Naive thymus-derived CD8-positive, alpha-beta T cell (primary cell): Measurements from ENCODE around the gene TIMM23. TPM values are rescaled to one million over a fixed set of nuclear protein-coding genes. Genes with fewer than 3 reads are reported as not detected.
A peak's percentile ranks its signal among the peaks of the same experiment; 100 is the strongest.
"Not testable (repeated sequence)": the region's sequence is repeated elsewhere in the genome, so short reads cannot be mapped to it uniquely, and the experiment has no call there.

ENCODE experiments used
- ATAC-seq, 2 donors: fragments of 150-1000 bp; cut with Tn5 transposase in 1 of 2; sonication (Bioruptor Pico), chemical (Tn5 transposase) in 1 of 2; 1 replicate in 1 of 2; 2 replicates in 1 of 2; pipeline ENCODE4 v1.10.0; 2021; ENCODE audit warnings: mild to moderate bottlenecking in 2 of 2, moderate library complexity in 2 of 2
- POLR2A ChIA-PET: fragments of 350-600 bp; sonication (Branson Sonifier 250); formaldehyde crosslinking; loops from one replicate; lab custom pipeline; 2021; ENCODE audit warnings: antibody characterized with exemption; lab: Charles Lee
- DNase-seq, 10 donors: peaks; one replicate each; pipeline versions ENCODE4 v3.0.0 to v3.0.0-alpha.2; 2020 to 2022
- H3K27ac Mint-ChIP-seq, 10 donors: one replicate each; pipeline ENCODE4 v1.8.0; 2020 to 2022; ENCODE audit warnings: mild to moderate bottlenecking in 10 of 10, mixed read lengths in 10 of 10, moderate library complexity in 4 of 10, inconsistent platforms in 1 of 10
- H3K27me3 Mint-ChIP-seq, 5 donors: one replicate each; pipeline ENCODE4 v1.8.0; 2021 to 2022; ENCODE audit warnings: mixed read lengths in 5 of 5
- H3K36me3 Mint-ChIP-seq, 3 donors: one replicate each; pipeline ENCODE4 v1.8.0; 2020 to 2022; ENCODE audit warnings: mixed read lengths in 3 of 3, mild to moderate bottlenecking in 2 of 3, inconsistent platforms in 1 of 3
- H3K4me1 Mint-ChIP-seq, 4 donors: one replicate each; pipeline ENCODE4 v1.8.0; 2021 to 2022; ENCODE audit warnings: mixed read lengths in 4 of 4
- H3K4me3 Mint-ChIP-seq, 10 donors: one replicate each; pipeline ENCODE4 v1.8.0; 2020 to 2022; ENCODE audit warnings: mild to moderate bottlenecking in 10 of 10, mixed read lengths in 10 of 10, moderate library complexity in 6 of 10, inconsistent platforms in 1 of 10
- H3K9me3 Mint-ChIP-seq, 9 donors: one replicate each; pipeline ENCODE4 v1.8.0; 2020 to 2022; ENCODE audit warnings: mixed read lengths in 9 of 9, mild to moderate bottlenecking in 3 of 9, inconsistent platforms in 1 of 9, moderate library complexity in 1 of 9
- polyA plus RNA-seq, 3 donors: library from polyadenylated mRNA; unstranded; fragments of 300-500 nt; fragmentation: Illumina TruSeq; gene quantifications; one replicate each; pipeline ENCODE4 v1.2.3, GENCODE V29; 2021
- total RNA-seq, 8 experiments: library from RNA in 2 of 8; stranded (reverse) in 2 of 8; gene quantifications; one replicate each; pipeline ENCODE4 v1.2.3 and lab custom pipeline; 2021 to 2026

TIMM23 gene, protein sequence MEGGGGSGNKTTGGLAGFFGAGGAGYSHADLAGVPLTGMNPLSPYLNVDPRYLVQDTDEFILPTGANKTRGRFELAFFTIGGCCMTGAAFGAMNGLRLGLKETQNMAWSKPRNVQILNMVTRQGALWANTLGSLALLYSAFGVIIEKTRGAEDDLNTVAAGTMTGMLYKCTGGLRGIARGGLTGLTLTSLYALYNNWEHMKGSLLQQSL
- 10 to 100 TPM; 25.1 to 25.4 TPM for total RNA-seq
- polyA plus RNA-seq: 10 to 100 TPM; 42.7 to 53.6 (median 49.1) TPM
- 22.8 to 102 (median 26.1) reads per million in 6 experiments for total RNA-seq (lab: John Stamatoyannopoulos, UW)

DNA sequence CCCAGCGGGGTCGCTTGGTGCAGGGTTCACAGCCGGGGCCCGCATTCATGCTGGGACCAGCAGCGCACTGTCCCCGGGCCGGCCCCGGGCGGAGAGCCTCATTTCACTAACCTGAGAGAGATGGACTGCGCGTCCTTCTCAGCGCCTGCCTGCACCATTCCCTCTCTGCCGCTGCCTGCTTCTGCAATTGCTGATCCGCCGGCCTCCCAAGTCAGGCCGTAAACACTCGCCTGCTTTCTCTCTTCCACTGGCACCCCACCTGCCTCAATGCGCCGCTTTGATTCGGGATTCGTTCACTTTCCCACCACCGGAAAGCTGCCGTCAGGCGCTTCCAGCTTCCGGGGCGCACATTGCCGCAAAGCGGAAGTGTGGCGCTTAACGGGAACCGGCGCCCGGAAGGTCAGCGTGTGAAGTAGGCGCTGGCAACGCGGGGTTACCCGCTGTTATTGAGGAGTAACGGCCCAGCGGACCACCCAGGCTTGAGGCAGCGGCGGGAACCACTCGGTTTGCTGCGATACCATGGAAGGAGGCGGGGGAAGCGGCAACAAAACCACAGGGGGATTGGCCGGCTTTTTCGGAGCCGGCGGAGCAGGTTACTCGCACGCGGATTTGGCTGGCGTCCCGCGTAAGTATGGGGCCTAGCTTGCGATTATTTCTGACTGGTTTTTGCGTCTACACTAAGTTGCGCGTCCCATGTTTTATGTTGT is at the start of gene TIMM23:
TIMM23 (plus strand) TSS at position 384 of the 707 bp plus-strand sequence; CDS start at position 520, 136 bp downstream.
- H3K9me3 Mint-ChIP-seq, POLR2A ChIA-PET, H3K27me3 Mint-ChIP-seq: not testable (repeated sequence)
- peaks cover 0 to 20% (median 3%) of the 10 kb centered on the region in 3 donors for H3K36me3 Mint-ChIP-seq
- DNase-seq: peak; percentile 80 to 92 (median 86)
- peak within 1 kb of the TSS; percentile 97 to 100 (median 99) for H3K4me3 Mint-ChIP-seq
- H3K27ac Mint-ChIP-seq: peak within 1 kb of the TSS; percentile 91 to 98 (median 96)
- peaks cover 22 to 53% (median 45%) of the 10 kb centered on the region in 4 donors for H3K4me1 Mint-ChIP-seq
- ATAC-seq: peak; percentile 86 to 88

DNA sequence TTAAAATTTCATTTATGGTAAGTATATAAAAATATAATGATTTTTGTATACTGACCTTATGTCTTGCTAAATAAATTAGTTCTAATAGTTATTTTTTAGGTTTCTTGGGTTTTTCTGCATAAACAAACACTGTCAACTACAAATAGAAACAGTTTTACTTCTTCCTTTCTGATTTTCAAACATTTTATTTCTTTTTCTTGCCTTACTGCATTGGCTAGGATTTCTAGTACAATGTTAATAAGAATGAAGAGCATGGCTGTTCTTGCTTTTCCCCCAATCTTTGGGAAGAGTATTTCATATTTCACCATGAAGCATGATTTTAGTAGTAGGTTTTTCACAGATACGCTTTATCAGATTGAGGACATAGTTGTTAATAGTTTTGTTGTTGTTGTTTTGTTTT is 45.5 kb upstream of the TIMM23 start:
- H3K27ac Mint-ChIP-seq, H3K4me3 Mint-ChIP-seq, H3K27me3 Mint-ChIP-seq, POLR2A ChIA-PET, H3K4me1 Mint-ChIP-seq, ATAC-seq, DNase-seq, H3K9me3 Mint-ChIP-seq: not testable (repeated sequence)
- H3K36me3 Mint-ChIP-seq: peaks cover 0 to 13% (median 8%) of the 10 kb centered on the region in 3 donors

DNA sequence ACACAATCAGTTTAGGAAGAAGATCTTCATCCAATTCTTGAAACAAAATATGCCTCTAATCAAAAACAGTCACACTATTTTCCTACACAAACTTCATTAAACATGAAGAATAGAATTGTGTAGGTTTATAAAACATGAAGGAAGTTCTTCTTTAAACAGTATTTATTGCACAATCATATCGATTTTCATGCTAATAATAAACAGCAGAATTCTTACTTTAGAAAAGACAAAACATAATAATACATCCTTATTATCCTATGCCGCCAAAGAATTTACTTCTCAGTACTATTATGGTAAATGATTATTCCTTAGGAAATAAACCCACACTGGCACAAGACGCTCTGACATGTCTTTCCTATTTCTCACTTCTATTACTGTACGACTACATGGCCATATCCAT is 41.0 kb upstream of the TIMM23 start:
- H3K27ac Mint-ChIP-seq, H3K9me3 Mint-ChIP-seq, H3K27me3 Mint-ChIP-seq, DNase-seq, POLR2A ChIA-PET, H3K4me1 Mint-ChIP-seq, ATAC-seq, H3K4me3 Mint-ChIP-seq: not testable (repeated sequence)
- H3K36me3 Mint-ChIP-seq: peaks cover 0 to 26% (median 24%) of the 10 kb centered on the region in 3 donors

DNA sequence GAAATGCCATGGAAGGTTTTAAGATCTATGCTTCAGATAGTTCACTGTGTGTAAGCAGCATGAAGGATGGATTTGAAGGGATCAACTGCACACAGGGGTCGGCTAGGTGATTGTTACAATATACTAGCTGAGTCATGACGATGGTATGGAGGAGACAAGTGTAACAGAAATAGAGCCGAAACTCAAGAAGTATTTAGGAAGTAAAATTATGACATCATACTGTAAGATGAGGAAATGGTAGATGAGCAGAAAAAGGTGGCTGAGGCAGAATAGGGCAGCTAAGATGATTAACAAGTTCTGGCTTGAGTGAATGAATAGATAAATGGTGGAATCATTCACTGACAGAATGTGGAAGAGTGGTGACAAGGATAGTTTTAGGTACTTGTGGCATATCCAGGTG is 37.5 kb upstream of the TIMM23 start:
- POLR2A ChIA-PET, ATAC-seq, H3K4me3 Mint-ChIP-seq, H3K27ac Mint-ChIP-seq, H3K27me3 Mint-ChIP-seq, H3K4me1 Mint-ChIP-seq, H3K9me3 Mint-ChIP-seq, DNase-seq: not testable (repeated sequence)
- peaks cover 0 to 43% (median 14%) of the 10 kb centered on the region in 3 donors for H3K36me3 Mint-ChIP-seq

DNA sequence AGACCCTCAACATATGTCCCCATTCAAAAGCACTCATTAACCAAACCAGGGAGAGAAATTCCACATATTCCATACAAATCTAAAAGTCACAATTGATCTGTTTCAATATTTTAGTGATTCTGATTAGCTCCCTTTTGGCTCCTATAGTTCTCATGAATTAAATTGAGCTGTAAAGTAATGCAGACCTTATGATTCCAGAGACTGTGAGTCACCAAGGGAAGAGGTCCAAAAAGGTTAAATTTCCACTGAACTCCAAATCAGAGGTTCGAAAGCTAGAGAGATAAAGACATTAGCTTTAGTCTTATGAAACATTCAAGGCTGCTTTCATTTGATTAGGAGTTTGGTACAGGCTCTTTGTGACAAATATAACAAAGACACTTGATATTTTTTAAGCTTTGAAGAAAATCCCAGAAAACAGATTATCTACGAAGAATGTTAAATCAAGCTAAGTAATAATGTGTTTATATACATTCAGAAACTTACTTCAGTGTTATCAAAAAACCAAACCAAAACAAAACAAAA is 33.1 kb upstream of the TIMM23 start:
- POLR2A ChIA-PET, H3K4me3 Mint-ChIP-seq, H3K27me3 Mint-ChIP-seq, H3K9me3 Mint-ChIP-seq, H3K4me1 Mint-ChIP-seq, DNase-seq, H3K27ac Mint-ChIP-seq, ATAC-seq: not testable (repeated sequence)
- H3K36me3 Mint-ChIP-seq: peaks cover 0 to 42% (median 4%) of the 10 kb centered on the region in 3 donors

DNA sequence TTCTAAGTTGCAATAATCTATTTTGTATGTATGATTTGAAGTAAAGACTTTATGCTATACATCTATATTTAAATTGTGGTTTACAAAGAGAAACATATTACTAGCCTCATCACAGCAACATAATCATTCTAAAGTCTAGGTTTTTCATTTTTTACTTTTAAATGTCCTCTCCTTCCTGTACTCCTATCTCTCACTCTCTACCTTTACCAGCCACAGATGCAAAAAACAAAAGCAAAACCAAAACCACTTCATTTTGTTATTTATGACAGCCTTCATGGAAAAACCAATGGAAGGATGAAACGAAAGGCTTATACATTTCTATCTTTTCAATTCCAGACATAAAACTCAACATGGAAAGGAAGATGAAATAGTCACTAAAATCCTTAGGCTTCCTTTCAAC is 31.1 kb upstream of the TIMM23 start:
- DNase-seq, ATAC-seq, H3K27ac Mint-ChIP-seq, POLR2A ChIA-PET, H3K4me1 Mint-ChIP-seq, H3K27me3 Mint-ChIP-seq, H3K9me3 Mint-ChIP-seq, H3K4me3 Mint-ChIP-seq: not testable (repeated sequence)
- H3K36me3 Mint-ChIP-seq: peaks cover 0 to 47% (median 3%) of the 10 kb centered on the region in 3 donors

DNA sequence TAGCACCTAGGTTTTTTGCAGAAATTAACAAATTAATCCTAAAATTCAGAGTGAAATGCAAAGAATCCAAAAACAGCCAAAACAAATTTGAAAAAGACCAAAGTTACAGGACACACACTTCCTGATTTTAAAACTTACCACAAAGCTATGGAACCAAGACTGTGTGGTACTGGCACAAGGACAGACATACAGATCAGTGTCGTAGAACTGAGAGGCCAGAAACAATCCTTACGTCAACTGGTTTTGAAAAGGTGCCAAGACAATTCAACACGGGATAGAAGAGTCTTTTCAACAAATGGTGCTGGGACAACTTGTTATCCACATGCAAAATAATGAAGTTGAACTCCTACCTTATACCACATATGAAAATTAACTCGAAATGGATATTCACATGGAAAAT is 26.8 kb upstream of the TIMM23 start:
- peaks cover 0 to 46% (median 7%) of the 10 kb centered on the region in 3 donors for H3K36me3 Mint-ChIP-seq
- peak overlapping the region in 1 of 10 donors; percentile 34 for H3K27ac Mint-ChIP-seq
- H3K4me3 Mint-ChIP-seq, H3K4me1 Mint-ChIP-seq, H3K27me3 Mint-ChIP-seq, DNase-seq, ATAC-seq, H3K9me3 Mint-ChIP-seq, POLR2A ChIA-PET: not testable (repeated sequence)

DNA sequence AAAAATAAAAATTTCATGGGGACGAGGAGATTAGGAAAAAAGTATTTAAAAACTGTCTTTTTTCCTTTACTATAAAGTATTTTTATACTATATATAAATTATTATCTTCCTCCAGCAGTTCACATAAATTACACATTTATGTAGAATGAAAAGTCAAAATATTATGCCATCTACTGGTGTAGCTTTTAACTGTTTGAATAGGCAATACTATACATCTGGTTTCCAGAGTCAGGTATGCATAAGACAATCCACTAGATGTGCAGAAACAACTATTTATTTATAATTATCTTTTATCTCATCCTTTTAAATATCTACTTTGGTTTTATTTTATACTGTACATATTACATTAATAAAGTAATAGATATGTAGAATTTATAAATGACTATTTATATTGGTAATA is 24.9 kb upstream of the TIMM23 start:
- H3K27ac Mint-ChIP-seq, H3K9me3 Mint-ChIP-seq, POLR2A ChIA-PET, DNase-seq, H3K4me3 Mint-ChIP-seq, H3K4me1 Mint-ChIP-seq, ATAC-seq, H3K27me3 Mint-ChIP-seq: not testable (repeated sequence)
- H3K36me3 Mint-ChIP-seq: peaks cover 0 to 55% (median 7%) of the 10 kb centered on the region in 3 donors

DNA sequence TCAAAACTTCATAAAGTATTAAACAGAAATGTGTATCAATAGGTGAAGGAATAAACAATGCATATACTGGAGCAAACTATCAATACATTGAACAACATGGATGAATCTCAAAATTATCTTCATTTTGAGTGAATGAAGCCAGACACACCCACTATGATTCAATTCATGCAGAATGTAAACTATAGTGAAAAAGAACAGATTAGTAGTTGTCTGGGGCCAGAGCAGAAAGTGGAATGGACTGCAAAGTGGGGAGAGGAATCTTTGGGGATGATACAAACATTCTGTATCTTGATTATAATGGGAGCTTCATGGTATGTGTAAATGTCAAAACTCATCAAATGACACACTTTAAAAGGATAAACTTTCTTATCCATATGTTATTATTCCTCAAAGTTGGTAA is 23.5 kb upstream of the TIMM23 start:
- H3K4me1 Mint-ChIP-seq, H3K9me3 Mint-ChIP-seq, DNase-seq, H3K4me3 Mint-ChIP-seq, ATAC-seq, H3K27me3 Mint-ChIP-seq, POLR2A ChIA-PET: not testable (repeated sequence)
- H3K27ac Mint-ChIP-seq: peak overlapping the region in 1 of 10 donors; percentile 2
- H3K36me3 Mint-ChIP-seq: peaks cover 0 to 63% (median 7%) of the 10 kb centered on the region in 3 donors

DNA sequence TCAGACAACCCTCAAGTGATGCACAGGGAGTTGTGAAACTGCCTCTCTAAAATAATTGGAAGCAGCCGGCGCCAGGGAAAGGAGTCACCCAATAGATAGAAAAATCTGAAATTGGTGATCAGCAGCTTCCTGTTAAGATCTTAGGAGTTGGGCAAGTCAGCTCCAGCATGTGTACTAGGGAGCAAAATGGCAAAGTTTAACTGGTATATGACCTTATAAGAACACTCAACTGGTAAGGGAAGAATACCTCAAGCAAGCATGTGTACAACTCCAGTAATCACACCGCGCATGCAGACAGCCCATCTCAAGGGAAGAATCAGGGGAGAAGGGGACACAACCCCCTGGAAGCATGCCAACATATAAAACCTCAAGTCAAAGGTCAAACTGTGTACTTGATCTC is 17.9 kb upstream of the TIMM23 start:
- ATAC-seq, H3K27ac Mint-ChIP-seq, H3K4me1 Mint-ChIP-seq, H3K9me3 Mint-ChIP-seq, DNase-seq, H3K27me3 Mint-ChIP-seq, POLR2A ChIA-PET, H3K4me3 Mint-ChIP-seq: not testable (repeated sequence)
- peaks cover 0 to 61% (median 0%) of the 10 kb centered on the region in 3 donors for H3K36me3 Mint-ChIP-seq

DNA sequence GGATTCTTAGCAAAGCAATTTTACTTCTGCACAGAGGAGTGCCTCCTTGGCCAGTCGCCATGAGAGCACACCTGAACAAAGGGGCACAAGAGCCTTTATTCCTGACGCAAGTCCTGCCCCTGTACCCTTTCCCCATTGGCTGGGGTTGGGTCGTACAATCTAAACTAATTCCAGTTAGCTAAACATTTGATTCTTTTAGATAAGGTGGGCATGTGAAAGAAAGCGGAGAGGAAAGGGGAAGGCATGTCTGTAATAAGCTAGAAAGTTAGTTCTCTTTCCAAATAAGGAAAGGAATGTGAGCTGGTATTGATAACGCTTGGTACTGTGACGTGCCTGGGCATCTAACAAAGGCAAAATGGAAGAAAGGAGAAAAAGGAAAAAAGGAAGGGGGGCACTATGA is 15.7 kb upstream of the TIMM23 start:
- POLR2A ChIA-PET, H3K27me3 Mint-ChIP-seq, DNase-seq, H3K9me3 Mint-ChIP-seq, ATAC-seq, H3K4me1 Mint-ChIP-seq, H3K27ac Mint-ChIP-seq, H3K4me3 Mint-ChIP-seq: not testable (repeated sequence)
- peaks cover 0 to 46% (median 0%) of the 10 kb centered on the region in 3 donors for H3K36me3 Mint-ChIP-seq

DNA sequence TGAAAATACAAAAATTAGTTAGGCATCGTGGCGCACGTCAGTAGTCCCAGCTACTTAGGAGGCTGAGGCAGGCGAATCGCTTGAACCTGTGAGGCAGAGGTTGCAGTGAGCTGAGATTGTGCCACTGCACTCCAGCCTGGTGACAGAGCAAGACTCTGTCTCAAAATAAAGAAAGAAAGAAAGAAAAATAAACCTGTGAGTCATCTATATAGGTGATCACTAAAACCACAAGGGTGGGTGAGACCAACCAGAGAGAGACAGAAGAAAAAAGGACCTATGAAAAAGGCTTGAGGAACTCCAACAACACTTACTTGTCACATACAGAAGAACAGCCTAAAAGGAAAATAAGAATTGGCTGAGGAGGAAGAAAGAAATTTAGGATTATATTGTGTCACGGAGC is 14.4 kb upstream of the TIMM23 start:
- Mint-ChIP-seq H3K27ac (peak overlapping the region in 1 of 10 donors; percentile 60), H3K36me3 (peaks cover 0 to 43% (median 0%) of the 10 kb centered on the region in 3 donors)
- H3K4me3 Mint-ChIP-seq, H3K9me3 Mint-ChIP-seq, ATAC-seq, POLR2A ChIA-PET, H3K4me1 Mint-ChIP-seq, DNase-seq, H3K27me3 Mint-ChIP-seq: not testable (repeated sequence)
